HepG2 (cell line): ENCODE measurements around the gene CLTA. TPM values are rescaled to one million over a fixed set of nuclear protein-coding genes. Genes with fewer than 3 reads are reported as not detected.

Experiments
- ATF2 ChIP-seq: sonication (generic); formaldehyde crosslinking; IDR thresholded peaks from 2 replicates; pipeline ENCODE4 v1.4.0; 2020; ENCODE audit warnings: missing genetic modification reagents
- BRF2 ChIP-seq: sonication (generic); formaldehyde crosslinking; IDR thresholded peaks from 2 replicates; pipeline ENCODE4 v1.8.1; 2022; ENCODE audit warnings: mild to moderate bottlenecking, missing genetic modification reagents
- DPF2 ChIP-seq: sonication (generic); formaldehyde crosslinking; IDR thresholded peaks from 2 replicates; pipeline ENCODE4 v1.4.0; 2020; ENCODE audit warnings: mild to moderate bottlenecking, low read depth, missing genetic modification reagents, borderline replicate concordance
- ELK4 ChIP-seq: sonication (generic); formaldehyde crosslinking; IDR thresholded peaks from 2 replicates; pipeline ENCODE4 v1.9.0; 2021; ENCODE audit warnings: missing genetic modification reagents, borderline replicate concordance
- GTF2F1 ChIP-seq: fragments of 150-350 bp; IDR thresholded peaks from 2 replicates; pipeline ENCODE4 v1.6.1; 2014; ENCODE audit warnings: low read length
- HDAC1 ChIP-seq: sonication (generic); formaldehyde crosslinking; IDR thresholded peaks from 2 replicates; pipeline ENCODE4 v1.5.1; 2020; ENCODE audit warnings: mild to moderate bottlenecking, missing genetic modification reagents
- HDAC2 ChIP-seq: sonication (generic); formaldehyde crosslinking; IDR thresholded peaks from 2 replicates; pipeline ENCODE4 v1.4.0; 2020; ENCODE audit warnings: missing genetic modification reagents
- HDAC6 ChIP-seq: fragments of 200-600 bp; sonication (generic); IDR thresholded peaks from 2 replicates; pipeline ENCODE4 v1.7.0; 2017; ENCODE audit warnings: mild to moderate bottlenecking, antibody characterized with exemption, low read length, low read depth
- HOXA9 ChIP-seq: sonication (generic); formaldehyde crosslinking; IDR thresholded peaks from 2 replicates; pipeline ENCODE4 v1.8.1; 2022; ENCODE audit warnings: missing genetic modification reagents, mild to moderate bottlenecking, moderate library complexity, borderline replicate concordance
- JUN ChIP-seq: sonication (generic); formaldehyde crosslinking; IDR thresholded peaks from 2 replicates; pipeline ENCODE4 v1.4.0; 2020; ENCODE audit warnings: mild to moderate bottlenecking, missing genetic modification reagents
- MED1 ChIP-seq: sonication (generic); formaldehyde crosslinking; IDR thresholded peaks from 2 replicates; pipeline ENCODE4 v1.4.0; 2020; ENCODE audit warnings: missing genetic modification reagents
- MED13 ChIP-seq: sonication (generic); formaldehyde crosslinking; IDR thresholded peaks from 2 replicates; pipeline ENCODE4 v1.5.0; 2020; ENCODE audit warnings: missing genetic modification reagents
- MYNN ChIP-seq: sonication (generic); formaldehyde crosslinking; IDR thresholded peaks from 2 replicates; pipeline ENCODE4 v1.4.0; 2020; ENCODE audit warnings: mild to moderate bottlenecking, low read depth, missing genetic modification reagents
- NFE2L1 ChIP-seq: sonication (generic); formaldehyde crosslinking; IDR thresholded peaks from 2 replicates; pipeline ENCODE4 v1.4.0; 2020; ENCODE audit warnings: missing genetic modification reagents, mild to moderate bottlenecking, borderline replicate concordance
- RCOR2 ChIP-seq: IDR thresholded peaks from 2 replicates; pipeline ENCODE4 v1.6.1; 2016; ENCODE audit warnings: missing biosample characterization, missing genetic modification reagents
- SMAD9 ChIP-seq: sonication (generic); formaldehyde crosslinking; IDR thresholded peaks from 2 replicates; pipeline ENCODE4 v1.5.1; 2020; ENCODE audit warnings: mild to moderate bottlenecking, missing genetic modification reagents
- SMC3 ChIP-seq: IDR thresholded peaks from 2 replicates; pipeline ENCODE4 v1.6.1; 2011; ENCODE audit warnings: low read length, improper control_type of control experiment
- SNAPC2 ChIP-seq: sonication (generic); formaldehyde crosslinking; IDR thresholded peaks from 2 replicates; pipeline ENCODE4 v1.8.1; 2022; ENCODE audit warnings: mild to moderate bottlenecking, missing genetic modification reagents
- TAF1 ChIP-seq: sonication (generic); formaldehyde crosslinking; IDR thresholded peaks from 2 replicates; pipeline ENCODE4 v1.4.0; 2020; ENCODE audit warnings: missing genetic modification reagents
- ZNF124 ChIP-seq: sonication (generic); formaldehyde crosslinking; IDR thresholded peaks from 2 replicates; pipeline ENCODE4 v1.4.0; 2020; ENCODE audit warnings: missing genetic modification reagents
- ZNF30 ChIP-seq: sonication (generic); formaldehyde crosslinking; IDR thresholded peaks from 2 replicates; pipeline ENCODE4 v1.5.0; 2020; ENCODE audit warnings: mild to moderate bottlenecking, missing genetic modification reagents
- ZNF333 ChIP-seq: sonication (generic); formaldehyde crosslinking; IDR thresholded peaks from 2 replicates; pipeline ENCODE4 v1.4.0; 2020; ENCODE audit warnings: mild to moderate bottlenecking, missing genetic modification reagents, borderline replicate concordance
- ZNF513 ChIP-seq: sonication (generic); formaldehyde crosslinking; conservative IDR thresholded peaks from 2 replicates; pipeline ENCODE4 v1.5.0; 2020; ENCODE audit warnings: missing genetic modification reagents
- ZNF567 ChIP-seq: sonication (generic); formaldehyde crosslinking; IDR thresholded peaks from 2 replicates; pipeline ENCODE4 v1.8.1; 2023; ENCODE audit warnings: mild to moderate bottlenecking, missing genetic modification reagents, borderline replicate concordance
- ZSCAN22 ChIP-seq: sonication (generic); formaldehyde crosslinking; IDR thresholded peaks from 2 replicates; pipeline ENCODE4 v1.4.0; 2020; ENCODE audit warnings: mild to moderate bottlenecking, missing genetic modification reagents
- polyA plus RNA-seq, 8 experiments: library from polyadenylated mRNA; depleted of rRNA in 3 of 8; stranded (reverse) in 7 of 8; unstranded in 1 of 8; fragments of >200 nt; fragmentation: Illumina TruSeq in 4 of 8; extraction: Trizol in 4 of 8; gene quantifications; 2 replicates each; pipeline versions ENCODE4 v1.2.1 to v1.2.3, GENCODE V29; 2011 to 2016; ENCODE audit warnings: low read depth in 4 of 8, missing spikeins in 1 of 8, mixed read lengths in 1 of 8; ENCODE audit not compliant: insufficient read depth in 1 of 8
- total RNA-seq, 5 experiments: library from RNA; depleted of rRNA; stranded (reverse); fragments of >200 nt; fragmentation: Illumina TruSeq; extraction: Trizol; gene quantifications; 2 replicates each; pipeline ENCODE4 v1.2.3, GENCODE V29; 2016; ENCODE audit warnings: low read depth in 1 of 5

CLTA gene
- total and polyA plus RNA-seq, 2 of the 13 experiments (the other 11 are each of a cell fraction or from before 2014, with no cell fraction given): 143 to 222 TPM

- TF ChIP-seq ZNF513 (0 out of 2 replicates have a peak, but pooled peaks have one; percentile 39), SMAD9 (CRISPR knock-in tag) (peak; percentile 30; the same call in 1 of the 2 replicates), HDAC6 (no peak), SNAPC2 (CRISPR knock-in tag) (peak; percentile 39; the same call in 1 of the 2 replicates), DPF2 (CRISPR knock-in tag) (no peak), HOXA9 (no peak), ELK4 (peak; percentile 30; the same call in 1 of the 2 replicates), NFE2L1 (CRISPR knock-in tag) (0 out of 2 replicates have a peak, but pooled peaks have one; percentile 23), BRF2 (CRISPR knock-in tag) (no peak; the same call in 1 of the 2 replicates), MED1 (CRISPR knock-in tag) (peak; percentile 66), ZNF124 (CRISPR knock-in tag) (no peak), MYNN (CRISPR knock-in tag) (no peak), ZNF30 (no peak), HDAC2 (CRISPR knock-in tag) (peak; percentile 58), SMC3 (no peak), ZNF333 (CRISPR knock-in tag) (no peak), TAF1 (CRISPR knock-in tag) (peak; percentile 97), ATF2 (CRISPR knock-in tag) (peak; percentile 34; the same call in 1 of the 2 replicates), JUN (CRISPR knock-in tag) (peak; percentile 10; the same call in 1 of the 2 replicates), RCOR2 (0 out of 2 replicates have a peak, but pooled peaks have one; percentile 31), GTF2F1 (no peak), MED13 (CRISPR knock-in tag) (peak; percentile 64; the same call in 1 of the 2 replicates), ZSCAN22 (CRISPR knock-in tag) (0 out of 2 replicates have a peak, but pooled peaks have one; percentile 48), HDAC1 (CRISPR knock-in tag) (peak; percentile 93), ZNF567 (CRISPR knock-in tag) (no peak)
Observed at GRCh38 chr9:36190388-36191289, at the start of gene CLTA (continued).
